Measurements from ENCODE around the gene FAM227B.

GRCh38 chr15:49313650-49314049, 307.0 kb downstream of the FAM227B start:
- TF ChIP-seq CTCF (conservative IDR thresholded peaks at IDR 0.05; ENCODE audit: low read length) (no peak), EZH2phosphoT487 (IDR thresholded peaks at IDR 0.05; ENCODE audit: borderline replicate concordance) (no peak)

Data from Loucy (cell line).